NCI-H446 treated with DMSO at 0.1 percent for 48 hours (cell line): ENCODE measurements around the gene FNDC3B.
"Not testable (repeated sequence)": the region's sequence is repeated elsewhere in the genome, so short reads cannot be mapped to it uniquely, and the experiment has no call there.

Source experiments
- DNase-seq: peaks from one replicate; lab custom pipeline; 2025; lab: John Stamatoyannopoulos, UW

FNDC3B gene

DNA sequence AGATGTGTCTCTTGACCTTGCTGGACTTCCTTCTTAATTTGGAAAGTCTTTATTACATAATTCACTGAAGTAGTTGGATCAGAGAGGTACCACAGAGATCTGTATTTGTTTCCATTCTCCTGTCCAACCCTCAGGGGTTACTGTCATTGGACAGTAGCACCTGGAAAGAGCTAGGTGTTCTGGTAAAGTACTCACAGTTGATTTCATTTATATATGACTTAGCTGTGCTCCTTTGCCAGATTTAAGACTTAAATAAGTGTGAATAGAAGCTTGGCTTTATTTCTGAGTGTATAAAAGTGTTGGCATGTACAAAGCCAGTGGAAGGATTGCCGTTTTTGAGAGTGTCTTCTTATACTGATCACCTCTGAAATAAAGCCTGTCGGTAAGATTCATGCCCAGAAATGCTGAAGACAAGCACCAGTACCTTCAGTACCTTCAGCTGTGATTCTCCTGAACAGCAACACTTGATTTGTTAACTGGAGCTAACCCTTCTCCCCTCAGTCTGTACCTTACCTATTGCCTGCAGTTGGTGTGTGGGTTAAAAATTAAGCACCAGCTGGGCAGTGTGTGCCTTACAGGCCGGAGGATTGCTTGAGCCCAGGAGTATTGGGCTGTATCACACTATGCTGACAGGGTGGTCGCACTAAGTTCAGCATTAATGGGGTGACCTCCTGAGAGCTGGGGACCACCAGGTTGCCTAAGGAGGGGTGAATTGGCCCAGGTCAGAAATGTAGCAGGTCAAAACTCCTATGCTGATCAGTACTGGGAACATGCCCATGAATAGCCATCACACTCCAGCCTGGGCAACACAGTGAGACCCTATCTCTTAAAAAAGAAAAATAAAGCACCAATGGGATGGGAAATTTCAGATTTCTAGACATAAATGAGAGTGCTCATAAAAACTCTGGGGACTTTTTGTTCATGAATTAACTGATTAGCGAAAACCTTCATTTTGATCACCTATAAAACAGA lies 197.7 kb downstream of the FNDC3B start:
- no peak for DNase-seq

- no peak for DNase-seq
These were observed 198.8 kb downstream of the FNDC3B start for GRCh38 chr3:172238188-172238587.

DNA sequence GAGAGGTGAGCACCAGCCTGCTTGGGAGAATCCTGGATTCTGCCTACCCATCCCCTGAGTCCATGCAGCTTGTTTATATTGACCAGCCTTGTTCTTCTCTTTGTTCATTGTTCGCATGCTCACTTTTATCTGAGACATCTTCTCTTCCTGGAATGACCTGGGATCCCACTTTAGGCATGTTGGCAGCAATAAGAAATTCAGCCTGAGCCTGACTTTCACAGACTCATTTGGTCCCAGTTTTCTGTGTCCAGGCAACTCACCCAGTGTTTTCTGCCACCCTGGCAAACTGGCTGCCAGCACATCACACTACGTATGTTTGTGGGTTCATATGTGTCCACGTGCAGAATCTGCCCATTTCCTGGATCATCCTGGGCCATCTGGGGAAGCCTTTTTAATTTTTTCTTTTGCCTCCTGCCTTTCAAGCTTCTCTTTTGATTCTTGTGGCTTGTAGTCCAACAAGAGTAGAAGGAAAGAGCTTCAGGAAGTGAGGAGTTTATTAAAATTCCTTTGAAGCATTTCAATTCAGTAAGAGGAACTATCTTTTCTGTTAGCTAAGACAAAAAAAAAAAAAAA lies 199.9 kb downstream of the FNDC3B start:
- DNase-seq: no peak

- no peak for DNase-seq
These were observed 202.0 kb downstream of the FNDC3B start for GRCh38 chr3:172241405-172241804.

DNA sequence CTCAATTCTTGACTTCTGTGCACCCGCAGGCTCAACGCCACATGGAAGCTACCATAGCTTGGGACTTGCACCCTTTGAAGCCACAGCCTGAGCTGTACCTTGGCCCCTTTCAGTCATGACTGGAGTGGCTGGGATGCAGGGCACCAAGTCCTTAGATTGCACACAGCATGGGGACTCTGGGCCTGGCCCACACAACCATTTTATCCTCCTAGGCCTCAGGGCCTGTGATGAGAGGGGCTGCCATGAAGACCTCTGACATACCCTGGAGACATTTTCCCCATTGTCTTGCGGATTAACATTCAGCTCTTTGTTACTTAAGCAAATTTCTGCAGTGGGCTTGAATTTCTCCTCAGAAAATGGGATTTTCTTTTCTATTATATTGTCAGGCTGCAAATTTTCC lies 203.1 kb downstream of the FNDC3B start:
- DNase-seq: not testable (repeated sequence)

GRCh38 chr3:172243376-172243775 lies 204.0 kb downstream of the FNDC3B start:
- DNase-seq: not testable (repeated sequence)

DNA sequence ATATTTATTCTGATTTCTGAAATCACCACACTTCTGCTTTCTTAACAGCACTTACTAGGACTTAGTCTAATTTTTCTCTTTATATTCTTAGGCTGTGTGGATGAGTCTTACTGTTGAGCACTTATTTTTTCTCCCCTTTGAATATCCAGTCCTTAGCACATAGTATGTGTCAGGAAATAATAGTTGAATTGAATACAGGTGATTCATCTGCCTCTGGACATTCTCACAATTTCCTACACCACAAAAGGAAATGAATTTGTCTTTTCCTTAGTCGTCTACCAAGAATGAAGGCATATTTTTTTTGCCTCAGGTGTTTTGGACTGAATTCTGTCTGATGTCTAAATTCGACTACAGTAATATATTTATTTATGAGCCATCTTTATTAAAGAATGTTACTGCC lies 204.6 kb downstream of the FNDC3B start:
- no peak for DNase-seq

DNA sequence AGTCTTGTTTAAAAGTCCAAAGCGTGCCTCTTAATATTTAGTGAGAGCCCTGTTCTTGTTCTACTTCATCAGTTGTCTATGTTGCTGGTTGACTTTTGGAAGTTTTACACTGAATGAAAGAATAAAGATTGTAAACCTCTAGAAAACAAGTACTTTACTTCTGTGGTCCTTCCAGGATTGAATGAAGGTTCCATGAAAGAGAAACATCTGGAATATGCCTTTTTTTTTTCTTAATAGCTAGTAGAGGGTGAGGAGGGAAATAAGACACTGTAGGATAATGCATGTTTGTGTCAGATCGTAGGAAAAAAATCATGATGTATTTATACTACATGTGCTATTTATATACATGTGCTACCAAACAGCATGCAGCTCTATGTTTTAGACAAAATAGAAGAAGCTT lies 205.9 kb downstream of the FNDC3B start:
- DNase-seq: no peak

DNA sequence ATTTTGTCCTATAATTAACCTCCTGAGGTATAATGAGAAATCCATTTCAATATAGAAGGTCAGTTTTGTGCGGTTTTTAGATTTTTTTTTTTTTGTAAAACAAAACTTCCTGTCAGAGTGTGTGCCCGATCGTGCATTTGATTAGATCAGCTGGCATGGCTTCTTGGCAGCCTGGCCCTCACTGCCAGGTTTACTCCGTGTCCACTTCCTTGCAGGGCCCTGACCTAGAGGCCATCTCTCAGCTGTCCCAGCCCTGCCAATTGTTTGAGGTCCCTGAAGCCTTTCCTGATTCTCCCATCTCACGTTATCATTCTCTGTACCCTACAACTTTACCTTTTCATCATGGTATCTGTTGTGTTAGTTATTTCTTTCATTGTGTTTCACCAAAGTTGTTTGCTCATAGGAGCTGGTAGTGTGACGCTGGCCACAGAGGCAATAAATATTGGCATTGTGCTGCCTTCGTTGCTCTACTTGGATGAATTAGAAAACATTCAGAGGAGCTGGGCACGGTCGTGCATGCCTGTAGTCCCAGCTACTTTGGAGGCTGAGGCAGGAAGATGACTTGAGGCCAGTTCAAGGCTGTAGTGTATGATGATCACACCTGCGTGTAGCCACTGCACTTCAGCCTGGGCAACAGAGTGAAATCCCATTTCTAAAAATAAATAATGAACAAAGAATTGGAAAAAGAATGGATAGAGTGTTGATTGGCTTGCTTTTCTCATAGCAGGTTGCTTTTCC lies 206.9 kb downstream of the FNDC3B start:
- no peak for DNase-seq

- no peak for DNase-seq
These were observed 208.3 kb downstream of the FNDC3B start for GRCh38 chr3:172247525-172248274.

GRCh38 chr3:172249039-172249438 lies 209.7 kb downstream of the FNDC3B start:
- DNase-seq: no peak

DNA sequence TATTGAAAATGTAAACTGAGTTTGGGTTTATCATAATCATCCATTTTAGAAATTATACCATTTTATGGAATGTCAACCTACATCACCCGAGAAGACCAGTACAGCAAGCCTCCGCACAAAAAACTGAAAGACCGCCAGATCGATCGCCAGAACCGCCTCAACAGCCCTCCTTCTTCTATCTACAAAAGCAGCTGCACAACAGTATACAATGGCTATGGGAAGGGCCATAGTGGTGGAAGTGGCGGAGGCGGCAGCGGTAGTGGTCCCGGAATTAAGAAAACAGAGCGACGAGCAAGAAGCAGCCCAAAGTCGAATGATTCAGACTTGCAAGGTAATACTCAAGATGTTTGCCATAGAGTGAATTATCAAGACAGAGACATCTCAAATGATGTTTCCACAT lies 211.8 kb downstream of the FNDC3B start:
- no peak for DNase-seq

GRCh38 chr3:172253200-172253599 lies 213.8 kb downstream of the FNDC3B start:
- no peak for DNase-seq

GRCh38 chr3:172254542-172254941 lies 215.2 kb downstream of the FNDC3B start:
- no peak for DNase-seq

DNA sequence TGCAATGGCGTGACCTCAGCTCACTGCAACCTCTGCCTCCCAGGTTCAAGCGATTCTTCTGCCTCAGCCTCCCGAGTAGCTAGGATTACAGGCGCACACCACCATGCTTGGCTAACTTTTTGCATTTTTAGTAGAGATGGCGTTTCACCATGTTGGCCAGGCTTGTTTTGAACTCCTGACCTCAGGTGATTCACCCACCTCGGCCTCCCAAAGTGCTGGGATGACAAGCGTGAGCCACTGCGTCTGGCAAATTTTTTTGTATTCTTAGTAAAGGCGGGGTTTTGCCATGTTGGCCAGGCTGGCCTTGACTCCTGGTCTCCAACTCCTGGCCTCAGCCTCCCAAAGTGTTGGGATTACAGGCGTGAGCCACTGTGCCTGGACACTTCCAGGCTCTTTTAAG lies 215.9 kb downstream of the FNDC3B start:
- DNase-seq: not testable (repeated sequence)

DNA sequence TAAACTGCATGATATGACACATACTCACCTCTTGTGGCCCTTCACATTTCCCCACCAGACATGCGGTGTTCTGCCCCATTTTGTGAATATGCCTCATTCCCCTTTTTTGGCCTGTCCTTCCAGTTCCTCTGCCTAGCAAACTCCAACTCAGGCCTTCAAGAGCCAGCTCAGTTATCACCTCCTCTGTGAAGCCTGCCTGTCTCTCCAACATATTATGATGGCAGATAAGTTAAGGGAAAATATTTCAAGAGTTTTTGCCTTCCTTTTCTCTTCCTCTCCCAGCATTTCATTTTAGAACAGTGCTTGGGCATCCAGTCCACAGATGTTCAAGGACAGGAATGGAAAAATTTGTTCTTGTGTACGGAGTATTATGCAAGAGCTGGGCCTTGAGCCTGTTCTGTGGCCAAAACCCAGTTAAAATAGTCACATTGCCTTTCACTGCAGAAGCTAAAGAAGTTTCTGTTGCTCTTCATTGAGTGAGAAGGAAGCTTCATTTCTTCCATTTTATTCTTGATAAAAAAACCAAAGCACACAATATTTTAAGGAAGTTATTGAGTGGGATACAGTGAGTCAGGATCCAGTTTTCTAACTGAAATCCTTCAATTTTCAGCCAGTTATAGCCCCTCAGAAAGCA lies 216.8 kb downstream of the FNDC3B start:
- no peak for DNase-seq

DNA sequence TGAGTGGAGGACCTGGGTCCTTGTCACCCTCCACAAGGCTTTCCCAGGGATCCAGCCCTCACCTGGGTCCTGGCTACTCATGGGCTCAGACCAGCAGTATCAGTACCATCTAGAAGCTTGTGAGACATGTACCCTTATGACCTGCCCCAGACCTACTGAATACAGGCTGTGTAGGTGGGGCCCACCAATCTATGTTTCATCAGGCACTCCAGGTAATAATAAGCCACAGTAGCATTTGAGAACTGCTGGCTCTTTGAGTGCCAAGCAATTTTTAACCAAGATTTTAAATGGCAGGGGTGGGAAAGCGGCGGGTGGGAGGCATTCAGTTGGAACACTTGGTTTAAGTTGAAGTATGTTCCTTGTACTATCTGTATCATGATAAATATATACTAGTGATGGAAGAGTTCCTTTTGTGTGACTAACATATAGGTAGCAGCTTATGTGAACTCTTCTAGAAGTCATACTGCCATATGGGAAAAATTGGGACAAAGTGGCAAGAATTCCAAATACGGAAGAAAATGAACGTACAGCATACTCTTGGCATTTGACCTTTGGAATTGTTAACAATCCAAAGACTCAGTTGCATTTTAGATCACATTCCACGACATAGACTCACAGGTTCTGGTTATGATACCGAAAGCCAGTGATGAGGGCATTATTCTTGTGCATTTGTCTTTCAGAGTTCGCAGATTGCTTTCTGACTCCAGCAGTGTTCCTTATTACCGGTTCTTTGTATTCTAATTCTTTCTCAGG lies 218.4 kb downstream of the FNDC3B start:
- no peak for DNase-seq

- DNase-seq: peak; percentile 38
These were observed 219.2 kb downstream of the FNDC3B start for GRCh38 chr3:172258624-172259023.

DNA sequence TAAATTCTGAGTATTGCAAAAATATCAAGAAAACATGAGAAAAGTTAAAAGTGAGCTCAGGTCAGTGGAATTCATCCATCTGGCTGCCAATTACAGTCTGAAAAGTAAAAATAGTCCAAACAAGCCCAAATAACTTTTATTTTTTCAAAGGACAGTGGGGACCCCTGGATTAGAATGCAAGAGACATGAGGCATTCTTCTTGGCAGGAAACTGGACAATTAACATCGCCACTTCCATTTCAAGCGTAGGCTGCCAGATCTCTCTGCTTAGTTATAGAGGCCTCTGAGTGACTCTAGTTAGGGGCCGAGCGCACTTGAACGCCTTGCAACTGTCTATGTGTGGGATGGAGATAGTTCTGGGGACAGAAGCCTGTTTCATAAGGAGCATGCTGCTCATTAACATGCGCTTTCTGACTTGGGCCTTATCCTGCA lies 219.7 kb downstream of the FNDC3B start:
- peak; percentile 63 for DNase-seq

DNA sequence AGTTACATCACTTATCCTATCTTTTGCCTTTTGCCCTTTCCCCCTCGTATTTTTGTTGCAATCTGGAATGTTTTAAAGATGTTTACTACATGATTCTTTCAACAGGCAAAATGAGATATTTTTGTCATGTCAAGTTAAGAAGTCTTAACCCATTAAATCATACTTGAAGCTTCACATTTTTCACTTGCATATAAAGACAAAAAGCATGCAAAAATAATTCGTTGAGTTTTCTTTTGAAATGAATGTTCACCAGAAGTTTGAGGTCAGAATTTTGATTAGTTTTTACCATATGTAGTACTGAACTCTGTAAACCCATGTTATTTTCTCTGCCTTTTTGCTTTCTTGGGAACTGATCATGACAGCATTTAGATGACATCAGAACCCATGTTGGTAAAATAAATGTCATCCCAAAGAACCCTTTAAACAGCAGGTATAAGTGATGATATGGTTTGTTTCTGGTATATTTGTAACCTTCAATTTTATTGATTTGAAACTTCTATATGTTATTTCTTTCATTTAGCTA lies 220.4 kb downstream of the FNDC3B start:
- DNase-seq: no peak
